ENCODE data around the gene DENND2D. TPM values are rescaled to one million over a fixed set of nuclear protein-coding genes. Genes with fewer than 3 reads are reported as not detected.
A peak's percentile ranks its signal among the peaks of the same experiment; 100 is the strongest.

DENND2D gene
- total and polyA plus RNA-seq, 9 of the 15 experiments (the other 6 are each of a cell fraction or from before 2014, with no cell fraction given), result 0.08 to 0.44 (median 0.13) TPM; not detected in 6

DNA sequence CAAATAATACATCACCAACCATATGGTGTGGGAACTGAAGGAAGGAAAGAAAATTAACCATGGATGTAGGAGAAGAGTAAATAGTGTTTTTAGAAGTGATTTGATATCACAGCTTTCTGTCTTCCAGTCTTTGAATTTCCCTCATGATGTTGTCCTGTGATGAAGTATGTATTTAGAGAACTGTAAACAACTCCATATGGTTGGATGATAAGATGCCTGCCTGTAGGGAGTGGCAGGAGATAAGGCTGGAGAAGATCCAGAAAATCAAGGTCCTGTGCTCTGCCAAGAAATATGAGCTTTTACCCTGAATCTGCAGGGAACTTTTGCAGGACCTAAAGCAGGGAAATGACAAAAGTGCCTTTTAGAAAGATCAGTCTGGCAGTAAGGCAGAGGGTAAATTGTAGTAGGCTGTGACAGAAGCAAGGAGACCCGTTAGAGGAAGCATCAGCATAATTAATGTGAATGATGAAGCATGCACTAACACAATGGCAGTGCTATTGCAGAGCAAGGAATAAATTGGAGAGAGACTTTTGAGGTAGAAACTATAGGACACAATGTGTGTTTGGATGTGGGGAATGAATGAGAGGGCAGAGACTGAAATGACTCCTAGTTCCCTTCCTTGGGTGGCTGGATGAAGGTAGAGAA is 38.5 kb downstream of the DENND2D start (continued):
- TF ChIP-seq, protein P1, sequence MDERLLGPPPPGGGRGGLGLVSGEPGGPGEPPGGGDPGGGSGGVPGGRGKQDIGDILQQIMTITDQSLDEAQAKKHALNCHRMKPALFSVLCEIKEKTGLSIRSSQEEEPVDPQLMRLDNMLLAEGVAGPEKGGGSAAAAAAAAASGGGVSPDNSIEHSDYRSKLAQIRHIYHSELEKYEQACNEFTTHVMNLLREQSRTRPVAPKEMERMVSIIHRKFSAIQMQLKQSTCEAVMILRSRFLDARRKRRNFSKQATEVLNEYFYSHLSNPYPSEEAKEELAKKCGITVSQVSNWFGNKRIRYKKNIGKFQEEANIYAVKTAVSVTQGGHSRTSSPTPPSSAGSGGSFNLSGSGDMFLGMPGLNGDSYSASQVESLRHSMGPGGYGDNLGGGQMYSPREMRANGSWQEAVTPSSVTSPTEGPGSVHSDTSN (CRISPR knock-in tag; IDR thresholded peaks at IDR 0.05; ENCODE audit: low read depth), result no peak
- TF ChIP-seq, protein P1 (tag; conservative IDR thresholded peaks at IDR 0.05; ENCODE audit: low read depth), result peak; percentile 91
- TF ChIP-seq, protein P2, sequence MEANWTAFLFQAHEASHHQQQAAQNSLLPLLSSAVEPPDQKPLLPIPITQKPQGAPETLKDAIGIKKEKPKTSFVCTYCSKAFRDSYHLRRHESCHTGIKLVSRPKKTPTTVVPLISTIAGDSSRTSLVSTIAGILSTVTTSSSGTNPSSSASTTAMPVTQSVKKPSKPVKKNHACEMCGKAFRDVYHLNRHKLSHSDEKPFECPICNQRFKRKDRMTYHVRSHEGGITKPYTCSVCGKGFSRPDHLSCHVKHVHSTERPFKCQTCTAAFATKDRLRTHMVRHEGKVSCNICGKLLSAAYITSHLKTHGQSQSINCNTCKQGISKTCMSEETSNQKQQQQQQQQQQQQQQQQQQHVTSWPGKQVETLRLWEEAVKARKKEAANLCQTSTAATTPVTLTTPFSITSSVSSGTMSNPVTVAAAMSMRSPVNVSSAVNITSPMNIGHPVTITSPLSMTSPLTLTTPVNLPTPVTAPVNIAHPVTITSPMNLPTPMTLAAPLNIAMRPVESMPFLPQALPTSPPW (CRISPR knock-in tag; IDR thresholded peaks at IDR 0.05), result peak; percentile 68
- TF ChIP-seq MBD2 (IDR thresholded peaks at IDR 0.05; ENCODE audit: borderline replicate concordance, low read depth) (peak; percentile 43; the same call in 1 of the 2 replicates), TARDBP (IDR thresholded peaks at IDR 0.05) (peak; percentile 94; the same call in 1 of the 2 replicates), POLR2G (IDR thresholded peaks at IDR 0.05; ENCODE audit: low read depth, low read length) (no peak), FOS (IDR thresholded peaks at IDR 0.05; ENCODE audit: extremely low read depth, insufficient read length) (peak; percentile 12), BCOR (IDR thresholded peaks at IDR 0.05) (peak; percentile 60; the same call in 1 of the 2 replicates), CC2D1A (IDR thresholded peaks at IDR 0.05) (peak; percentile 97), RNF2 (IDR thresholded peaks at IDR 0.05) (peak; percentile 58; the same call in 1 of the 2 replicates), HIVEP1 (CRISPR knock-in tag; IDR thresholded peaks at IDR 0.05) (no peak), SMARCC2 (IDR thresholded peaks at IDR 0.05; ENCODE audit: low read depth) (peak; percentile 98), KLF16 (IDR thresholded peaks at IDR 0.05) (peak; percentile 97), NCOA1 (IDR thresholded peaks at IDR 0.05; ENCODE audit: low read depth) (peak; percentile 86), KDM5B (IDR thresholded peaks at IDR 0.05; ENCODE audit: insufficient replicate concordance, low read depth, low read length) (no peak), HDAC3 (IDR thresholded peaks at IDR 0.05; ENCODE audit: borderline replicate concordance, partially characterized antibody) (peak; percentile 95), ZNF197 (CRISPR knock-in tag; IDR thresholded peaks at IDR 0.05; ENCODE audit: low read depth) (peak; percentile 93), EP300 (IDR thresholded peaks at IDR 0.05; ENCODE audit: low read length) (peak; percentile 98), NCOR1 (IDR thresholded peaks at IDR 0.05) (peak; percentile 97), MTA1 (IDR thresholded peaks at IDR 0.05; ENCODE audit: borderline replicate concordance) (peak; percentile 91), FOXP1 (CRISPR knock-in tag; IDR thresholded peaks at IDR 0.05) (peak; percentile 94), FOXJ2 (tag; IDR thresholded peaks at IDR 0.05) (peak; percentile 99), ZNF644 (tag; IDR thresholded peaks at IDR 0.05; ENCODE audit: low read depth) (peak; percentile 94), MXI1 (IDR thresholded peaks at IDR 0.05; ENCODE audit: low read depth, low read length) (peak; percentile 51; the same call in 1 of the 2 replicates), ZKSCAN8 (CRISPR knock-in tag; IDR thresholded peaks at IDR 0.05) (0 out of 2 replicates have a peak, but pooled peaks have one; percentile 63), TOE1 (IDR thresholded peaks at IDR 0.05; ENCODE audit: borderline replicate concordance) (peak; percentile 64), TOE1 (CRISPR knock-in tag; IDR thresholded peaks at IDR 0.05; ENCODE audit: borderline replicate concordance, low read depth) (no peak)
- TF ChIP-seq, protein P3, sequence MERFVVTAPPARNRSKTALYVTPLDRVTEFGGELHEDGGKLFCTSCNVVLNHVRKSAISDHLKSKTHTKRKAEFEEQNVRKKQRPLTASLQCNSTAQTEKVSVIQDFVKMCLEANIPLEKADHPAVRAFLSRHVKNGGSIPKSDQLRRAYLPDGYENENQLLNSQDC (CRISPR knock-in tag; IDR thresholded peaks at IDR 0.05), result no peak

All from K562 (cell line).